ENCODE measurements around the gene RPS6KA2.
"Not testable (repeated sequence)": the region's sequence is repeated elsewhere in the genome, so short reads cannot be mapped to it uniquely, and the experiment has no call there.

Gene RPS6KA2

GRCh38 chr6:166383802-166384363, 243.2 kb downstream of the RPS6KA2 start:
- peak; percentile 52 for DNase-seq

GRCh38 chr6:166382933-166383801, 243.9 kb downstream of the RPS6KA2 start, which contains the start of gene MPC1:
Gene MPC1, minus strand, starts transcription at chr6:166382940. Its CDS starts 64 bp downstream, at chr6:166382876.
- peak; percentile 95 for DNase-seq

- DNase-seq = no peak
Observed at GRCh38 chr6:166382500-166382932, 244.5 kb downstream of the RPS6KA2 start.

GRCh38 chr6:166381733-166382499, 245.1 kb downstream of the RPS6KA2 start:
- peak; percentile 82 for DNase-seq

GRCh38 chr6:166381381-166381732, 245.7 kb downstream of the RPS6KA2 start:
- no peak for DNase-seq

- no peak for DNase-seq
Observed at GRCh38 chr6:166379800-166380199, 247.3 kb downstream of the RPS6KA2 start.

GRCh38 chr6:166379103-166379586, 247.9 kb downstream of the RPS6KA2 start:
- DNase-seq = no peak

GRCh38 chr6:166377721-166378120, 249.3 kb downstream of the RPS6KA2 start:
- DNase-seq = no peak

- no peak for DNase-seq
Observed at GRCh38 chr6:166375013-166375412, 252.0 kb downstream of the RPS6KA2 start.

- no peak for DNase-seq
Observed at GRCh38 chr6:166370489-166370888, 256.6 kb downstream of the RPS6KA2 start.

- no peak for DNase-seq
Observed at GRCh38 chr6:166369782-166370181, 257.3 kb downstream of the RPS6KA2 start.

GRCh38 chr6:166366921-166367320, 260.1 kb downstream of the RPS6KA2 start:
- no peak for DNase-seq

GRCh38 chr6:166365806-166366205, 261.2 kb downstream of the RPS6KA2 start:
- no peak for DNase-seq

- no peak for DNase-seq
Observed at GRCh38 chr6:166365221-166365620, 261.8 kb downstream of the RPS6KA2 start.

GRCh38 chr6:166364456-166364855, 262.6 kb downstream of the RPS6KA2 start:
- DNase-seq = no peak

GRCh38 chr6:166362427-166362826, 264.6 kb downstream of the RPS6KA2 start:
- not testable (repeated sequence) for DNase-seq

- no peak for DNase-seq
Observed at GRCh38 chr6:166361077-166361429, 266.0 kb downstream of the RPS6KA2 start.

GRCh38 chr6:166360243-166361076, 266.6 kb downstream of the RPS6KA2 start:
- DNase-seq = no peak

All from activated CD4-positive, alpha-beta T cell treated with anti-CD3 and anti-CD28 coated beads for 48 hours (primary cell).